Motor neuron (in vitro differentiated cells): Measurements from ENCODE around the gene FRG2B. TPM values are rescaled to one million over a fixed set of nuclear protein-coding genes. Genes with fewer than 3 reads are reported as not detected.

Experiments
- total RNA-seq, 8 experiments: library from RNA; unstranded; fragments of 300-600 nt; gene quantifications; 2 replicates each; pipeline versions ENCODE4 v1.2.3 to v1.2.4, GENCODE V29; 2022

The FRG2B gene
- total RNA-seq, 8 experiments from 2014 or later = 0.33 TPM; not detected in 7

Other genes with a start within 250 kb of the FRG2B start
- 1 to 10 TPM; 1.1 to 5.1 (median 2.2) TPM for gene PAOX, start 247.5 kb downstream of the FRG2B start, total RNA-seq
- gene MTG1, start 232.6 kb downstream of the FRG2B start, total RNA-seq = 10 to 100 TPM; 11.9 to 68.6 (median 27.9) TPM
- 1 to 10 TPM; 2.2 to 8.8 (median 3.4) TPM for gene SPRN, start 202.2 kb downstream of the FRG2B start, total RNA-seq
- gene SCART1, start 172.8 kb downstream of the FRG2B start, total RNA-seq = 1 to 10 TPM in 5 of 8 experiments, under 1 TPM in 3; 0.43 to 6.3 (median 1.2) TPM
- gene CYP2E1, start 99.4 kb downstream of the FRG2B start, total RNA-seq = 1 to 10 TPM in 5 of 8 experiments, under 1 TPM in 3; 0.33 to 2.7 (median 1.3) TPM
- 1 to 10 TPM in 2 of 8 experiments, under 1 TPM in 5, not detected in 1; 0.14 to 1.4 (median 0.45) TPM for gene SYCE1, start 61.2 kb downstream of the FRG2B start, total RNA-seq